ENCODE measurements around the gene LIN7C.
A peak's percentile ranks its signal among the peaks of the same experiment; 100 is the strongest.
"Not testable (repeated sequence)": the region's sequence is repeated elsewhere in the genome, so short reads cannot be mapped to it uniquely, and the experiment has no call there.

Gene LIN7C

GRCh38 chr11:27470826-27471588 lies 35.6 kb downstream of the LIN7C start:
- DNase-seq (ENCODE audit: low read depth, low spot score): no peak

GRCh38 chr11:27470166-27470565 lies 36.4 kb downstream of the LIN7C start:
- no peak for DNase-seq (ENCODE audit: low read depth, low spot score)

DNA sequence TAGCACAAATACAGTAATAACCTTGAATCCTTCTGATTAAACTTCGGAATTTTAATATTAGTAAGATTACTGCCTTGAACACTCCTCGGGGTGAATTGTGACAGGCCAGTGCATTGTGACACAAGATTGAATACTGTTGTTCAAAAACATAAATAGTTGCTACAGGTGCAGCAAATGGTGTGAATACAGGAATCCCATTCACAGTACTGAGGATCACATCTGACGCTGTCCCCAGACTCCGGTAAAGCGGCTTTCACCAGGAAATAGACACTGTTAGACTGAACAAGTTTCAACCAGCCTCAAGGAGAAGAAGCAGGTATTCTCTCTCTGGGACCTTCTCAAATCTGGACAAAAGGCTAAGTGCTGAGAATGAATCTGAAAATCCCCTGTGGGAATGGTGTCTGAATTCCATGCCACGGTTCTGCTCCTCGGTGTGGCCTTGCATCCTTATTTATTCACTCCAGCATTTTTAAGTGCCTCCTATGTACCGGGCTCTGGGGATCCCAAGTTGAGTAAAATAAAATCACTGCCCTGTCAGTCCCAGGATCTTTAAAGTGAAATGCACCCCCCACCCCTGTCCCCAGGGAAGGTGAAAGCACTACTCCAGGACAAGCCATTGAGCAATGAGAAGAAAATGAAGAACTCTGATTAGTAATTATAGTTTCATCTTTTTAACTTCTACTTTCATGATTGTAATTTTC lies 37.4 kb downstream of the LIN7C start:
- no peak for DNase-seq (ENCODE audit: low read depth, low spot score)

- DNase-seq (ENCODE audit: low read depth, low spot score): no peak
Observed at GRCh38 chr11:27468209-27468994, 38.2 kb downstream of the LIN7C start.

DNA sequence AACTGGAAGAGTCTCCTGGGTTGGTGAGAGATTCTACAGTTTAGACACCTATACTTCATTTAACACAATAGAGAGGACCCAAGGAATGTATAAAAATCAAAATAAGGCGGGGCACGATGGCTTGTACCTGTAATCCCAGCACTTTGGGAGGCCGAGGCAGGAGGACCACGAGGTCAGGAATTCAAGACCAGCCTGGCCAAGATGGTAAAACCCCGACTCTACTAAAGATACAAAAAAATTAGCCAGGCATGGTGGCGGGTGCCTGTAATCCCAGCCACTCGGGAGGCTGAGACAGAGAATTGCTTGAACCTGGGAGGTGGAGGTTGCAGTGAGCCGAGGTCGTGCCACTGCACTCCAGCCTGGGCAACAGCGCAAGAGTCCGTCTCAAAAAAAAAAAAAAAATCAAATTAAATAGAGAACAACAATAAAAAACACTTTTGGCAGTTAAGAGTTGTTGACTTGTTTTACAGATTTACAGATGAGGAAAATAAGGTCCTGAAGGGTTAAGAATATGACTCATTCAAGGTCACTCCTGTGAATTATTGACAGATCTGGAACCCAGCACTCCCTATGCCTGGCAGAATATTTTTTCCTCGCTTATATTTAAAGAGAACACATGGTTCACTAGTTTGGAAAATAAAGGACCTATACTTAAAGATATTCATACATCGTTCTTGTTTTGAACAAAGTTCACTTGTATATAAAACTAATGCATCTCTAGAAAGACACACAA lies 39.2 kb downstream of the LIN7C start:
- no peak for DNase-seq (ENCODE audit: low read depth, low spot score)

DNA sequence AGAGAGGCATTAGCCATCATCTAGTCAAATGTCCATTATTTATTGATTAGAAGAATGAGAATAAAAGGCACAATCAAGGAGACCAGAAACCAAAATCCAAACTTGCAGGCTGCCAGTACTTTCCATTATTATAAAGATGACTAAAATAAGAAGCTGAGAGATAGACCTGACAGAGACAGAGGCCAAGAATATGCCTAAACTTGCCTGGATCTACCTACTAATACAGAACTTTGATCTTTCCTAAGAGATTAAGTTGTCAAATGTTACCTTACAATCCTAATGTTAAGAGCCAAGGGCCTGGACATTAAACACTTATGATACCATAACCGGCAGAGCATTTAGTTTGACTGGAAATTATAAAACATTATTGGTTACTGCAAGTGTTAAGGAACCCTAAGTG lies 40.2 kb downstream of the LIN7C start:
- no peak for DNase-seq (ENCODE audit: low read depth, low spot score)

DNA sequence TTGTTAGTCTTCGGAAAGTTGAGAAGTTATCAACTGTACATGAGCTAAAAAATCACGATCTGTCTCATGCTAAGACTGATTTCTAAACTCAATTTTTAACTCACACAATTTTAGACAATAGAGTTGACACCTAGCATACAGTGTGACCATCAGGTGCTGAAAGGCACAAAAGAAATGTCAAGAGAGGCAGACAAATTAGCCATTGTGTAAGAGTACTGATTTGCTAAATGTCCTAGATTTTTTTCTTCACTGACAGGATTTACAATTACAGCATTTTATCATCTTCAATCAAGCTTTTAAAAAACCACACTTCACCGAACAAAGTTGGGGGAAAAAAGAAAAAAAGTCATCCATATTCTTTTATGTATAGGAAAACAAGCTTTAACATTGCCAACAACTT lies 40.9 kb downstream of the LIN7C start:
- DNase-seq (ENCODE audit: low read depth, low spot score): no peak

DNA sequence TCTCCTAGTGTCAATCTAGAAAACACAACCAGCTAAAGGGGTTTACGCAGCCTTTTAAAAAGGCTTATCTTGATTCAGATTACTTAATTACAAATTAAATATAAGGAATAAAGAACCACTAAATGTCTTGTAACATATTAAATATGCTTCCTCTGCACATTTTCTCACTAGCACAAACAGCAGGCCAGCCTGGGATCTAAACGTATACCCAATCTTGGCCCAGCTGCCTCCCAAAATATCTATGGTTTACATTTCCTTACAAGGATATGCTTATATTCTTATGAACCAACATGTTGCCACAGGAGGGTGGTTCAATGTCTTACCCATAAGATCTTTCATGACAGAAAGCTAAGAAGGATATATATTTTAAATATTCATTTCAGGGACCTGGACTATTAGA lies 41.7 kb downstream of the LIN7C start:
- no peak for DNase-seq (ENCODE audit: low read depth, low spot score)

DNA sequence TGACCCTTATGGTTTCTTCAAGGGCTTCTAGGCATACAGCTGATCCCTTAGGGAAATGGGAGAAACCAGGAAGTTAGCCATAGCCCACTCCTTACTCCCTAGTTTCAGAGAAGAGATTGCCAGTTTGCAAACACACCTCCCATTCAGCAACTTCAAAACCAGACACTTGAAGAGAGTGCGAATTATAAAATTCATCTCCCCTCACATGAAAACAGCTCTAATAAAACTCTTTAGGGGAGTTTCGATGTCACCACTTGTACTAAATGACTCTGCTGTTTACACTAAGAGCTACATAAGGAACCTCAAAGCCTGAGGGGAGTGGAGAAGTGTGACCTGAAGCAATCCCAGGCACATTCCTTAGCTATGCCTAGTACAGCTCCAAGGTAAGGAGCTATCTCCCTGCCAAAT lies 42.3 kb downstream of the LIN7C start:
- no peak for DNase-seq (ENCODE audit: low read depth, low spot score)

DNA sequence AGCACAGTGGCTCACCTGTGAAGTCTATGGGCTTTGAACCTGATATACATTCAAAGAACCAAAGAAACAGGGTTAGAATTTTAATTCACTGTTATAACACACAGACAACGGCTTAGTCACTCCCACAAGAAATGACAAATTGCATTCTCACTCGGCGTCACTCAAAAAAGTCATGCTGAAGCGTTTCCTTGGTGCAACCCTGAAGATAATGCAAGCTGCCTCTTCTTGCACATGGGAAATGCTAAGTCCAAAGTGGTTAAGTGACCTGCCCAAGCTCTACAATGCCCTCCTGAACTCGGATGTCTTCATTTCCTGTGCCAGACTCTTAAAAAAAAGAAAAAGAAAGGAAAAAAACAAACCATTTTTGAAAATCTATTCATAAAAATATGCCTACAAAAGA lies 44.0 kb downstream of the LIN7C start:
- no peak for DNase-seq (ENCODE audit: low read depth, low spot score)

- peak; percentile 44 for DNase-seq (ENCODE audit: low read depth, low spot score)
Observed at GRCh38 chr11:27460158-27460978, 46.2 kb downstream of the LIN7C start.

GRCh38 chr11:27459191-27459590 lies 47.4 kb downstream of the LIN7C start:
- no peak for DNase-seq (ENCODE audit: low read depth, low spot score)

DNA sequence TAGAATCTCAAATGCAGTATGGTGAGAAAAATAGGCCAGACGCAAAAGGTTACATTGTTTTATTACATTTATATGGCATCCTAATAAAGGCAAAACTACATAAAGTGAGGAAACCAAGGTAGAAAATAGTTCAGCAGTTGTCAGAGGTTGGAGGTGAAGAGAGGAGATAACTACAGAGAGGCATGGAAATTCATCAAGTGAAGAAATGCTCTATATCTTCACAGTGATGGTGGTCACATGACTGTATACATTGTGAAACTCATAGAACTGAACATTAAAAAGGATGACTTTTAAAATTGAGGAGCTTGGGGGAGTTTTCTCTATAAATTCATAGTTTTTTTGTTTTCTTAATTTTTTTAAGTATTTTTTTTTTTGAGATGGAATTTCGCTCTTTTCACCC lies 48.4 kb downstream of the LIN7C start:
- no peak for DNase-seq (ENCODE audit: low read depth, low spot score)

DNA sequence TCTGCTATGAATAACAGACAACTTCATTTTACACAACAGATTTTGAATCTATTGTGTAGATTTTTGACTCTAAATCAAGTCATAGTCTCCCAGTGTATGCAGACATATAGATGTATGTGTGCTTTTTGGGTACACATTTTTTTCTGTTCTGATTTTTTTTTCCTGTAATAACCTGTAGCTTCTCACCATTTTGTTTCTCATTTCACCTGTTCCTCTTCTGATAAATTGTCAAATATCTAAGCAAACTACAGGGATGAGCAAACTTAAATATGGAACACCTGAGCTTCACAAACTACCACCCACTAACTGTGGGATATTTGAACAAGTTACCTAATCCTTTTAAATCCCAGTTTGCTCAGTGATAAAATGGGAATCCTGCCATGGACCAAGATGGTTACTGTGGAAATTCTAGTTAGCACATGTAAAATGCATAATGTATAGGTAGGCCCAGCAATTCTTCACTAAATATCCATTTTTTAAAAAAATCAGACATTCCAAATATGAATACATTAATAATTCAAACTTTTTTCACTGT lies 49.7 kb downstream of the LIN7C start:
- DNase-seq (ENCODE audit: low read depth, low spot score): no peak

- no peak for DNase-seq (ENCODE audit: low read depth, low spot score)
Observed at GRCh38 chr11:27456140-27456794, 50.3 kb downstream of the LIN7C start.

DNA sequence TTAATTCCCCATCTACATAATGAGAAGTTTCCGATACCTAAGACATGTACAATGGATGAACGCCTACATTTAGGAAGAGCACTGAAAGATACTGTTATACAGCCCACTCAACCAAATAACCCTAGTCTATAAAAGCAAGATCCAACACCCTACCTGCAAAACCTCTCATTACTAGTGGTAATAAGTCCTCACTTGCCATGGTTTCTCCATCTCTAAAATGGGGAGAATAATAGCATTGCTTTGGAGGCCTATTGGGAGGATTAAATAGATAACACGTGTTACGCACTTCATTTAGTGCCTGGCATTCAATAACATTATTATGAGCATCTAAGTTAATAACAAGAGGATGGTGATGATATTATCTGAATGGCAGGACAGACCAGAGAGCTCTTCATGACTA lies 50.9 kb downstream of the LIN7C start:
- no peak for DNase-seq (ENCODE audit: low read depth, low spot score)

DNA sequence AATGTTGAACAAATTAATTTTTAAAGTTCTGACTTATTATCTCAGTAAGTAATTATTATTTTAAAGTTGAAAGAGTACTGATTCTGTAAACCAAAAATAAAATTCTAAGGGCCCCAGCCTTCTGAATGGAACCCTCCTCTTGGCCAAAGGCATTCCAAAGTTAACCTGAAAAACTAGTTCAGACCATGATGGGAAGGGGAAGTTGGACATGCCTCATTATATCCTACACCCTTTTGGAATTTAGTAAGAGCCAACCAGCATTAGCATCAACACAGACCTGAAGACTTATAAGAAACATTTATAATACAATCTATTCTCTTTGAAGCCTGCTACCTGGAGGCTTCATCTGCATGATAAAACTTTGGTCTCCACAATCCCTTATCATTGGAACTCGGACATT lies 52.9 kb downstream of the LIN7C start:
- DNase-seq (ENCODE audit: low read depth, low spot score): no peak

DNA sequence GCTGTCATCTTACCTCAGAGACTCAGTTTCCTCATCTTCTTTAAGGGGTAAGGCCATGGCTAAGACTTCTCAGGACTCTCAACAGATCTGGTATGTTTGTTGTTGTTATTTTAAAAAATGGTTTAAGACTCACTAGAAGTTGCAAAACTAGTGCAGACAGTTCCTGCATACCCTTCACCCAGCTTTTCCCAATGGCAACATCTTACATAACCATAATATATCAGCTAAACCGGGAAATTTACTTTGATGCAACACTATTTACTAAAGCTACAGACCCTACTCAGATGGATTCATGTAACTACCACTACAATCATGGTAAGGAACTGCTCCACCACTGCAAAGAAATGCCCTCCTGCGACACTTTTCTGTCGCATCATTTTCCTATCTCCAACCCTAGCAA lies 54.4 kb downstream of the LIN7C start:
- DNase-seq (ENCODE audit: low read depth, low spot score): no peak

- DNase-seq (ENCODE audit: low read depth, low spot score): no peak
Observed at GRCh38 chr11:27451244-27451965, 55.2 kb downstream of the LIN7C start.

DNA sequence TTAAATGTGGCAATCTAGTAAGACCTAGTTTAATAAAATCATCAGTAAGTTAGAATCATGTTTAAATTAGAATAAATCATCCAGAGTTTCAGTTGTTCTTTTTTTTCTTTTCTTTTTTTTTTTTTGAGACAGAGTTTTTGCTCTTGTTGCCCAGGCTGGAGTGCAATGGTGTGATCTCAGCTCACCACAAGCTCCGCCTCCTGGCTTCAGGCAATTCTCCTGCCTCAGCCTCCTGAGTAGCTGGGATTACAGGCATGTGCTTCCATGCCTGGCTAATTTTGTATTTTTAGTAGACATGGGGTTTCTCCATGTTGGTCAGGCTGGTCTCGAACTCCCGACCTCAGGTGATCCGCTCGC lies 58.4 kb downstream of the LIN7C start:
- not testable (repeated sequence) for DNase-seq (ENCODE audit: low read depth, low spot score)

Data from smooth muscle cell of the brain vasculature (primary cell).